Measurements from ENCODE around the gene CRNN. TPM values are rescaled to one million over a fixed set of nuclear protein-coding genes. Genes with fewer than 3 reads are reported as not detected.

Gene CRNN
- total RNA-seq, 1 donor from 2014 or later, result not detected

DNA sequence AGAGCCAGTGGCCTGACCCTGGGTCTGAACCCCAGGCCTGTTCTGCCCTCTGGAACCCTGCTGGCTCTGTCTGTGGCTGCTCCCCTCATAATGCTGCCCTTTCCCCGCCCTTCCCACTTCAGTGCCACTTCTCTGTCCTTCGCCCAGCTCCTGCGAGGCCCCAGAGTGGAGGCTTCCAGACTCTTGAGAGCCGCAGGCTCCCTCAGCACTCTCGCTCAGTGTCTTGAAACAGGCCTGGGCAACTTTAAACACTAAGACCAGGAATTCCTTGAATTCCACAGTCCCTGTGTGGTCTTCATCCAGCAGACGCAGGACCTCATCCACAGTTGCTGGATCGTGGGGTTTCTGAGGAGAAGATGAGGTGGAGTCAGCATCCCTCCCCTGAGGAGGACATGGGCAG, 3.5 kb downstream of the CRNN start:
- H3K4me3 Mint-ChIP-seq (ENCODE audit: low read depth), result no peak overlapping the region
- H3K9me3 Mint-ChIP-seq (ENCODE audit: low read depth), result peaks cover 61% of the 10 kb centered on the region
- TF ChIP-seq, protein P1, sequence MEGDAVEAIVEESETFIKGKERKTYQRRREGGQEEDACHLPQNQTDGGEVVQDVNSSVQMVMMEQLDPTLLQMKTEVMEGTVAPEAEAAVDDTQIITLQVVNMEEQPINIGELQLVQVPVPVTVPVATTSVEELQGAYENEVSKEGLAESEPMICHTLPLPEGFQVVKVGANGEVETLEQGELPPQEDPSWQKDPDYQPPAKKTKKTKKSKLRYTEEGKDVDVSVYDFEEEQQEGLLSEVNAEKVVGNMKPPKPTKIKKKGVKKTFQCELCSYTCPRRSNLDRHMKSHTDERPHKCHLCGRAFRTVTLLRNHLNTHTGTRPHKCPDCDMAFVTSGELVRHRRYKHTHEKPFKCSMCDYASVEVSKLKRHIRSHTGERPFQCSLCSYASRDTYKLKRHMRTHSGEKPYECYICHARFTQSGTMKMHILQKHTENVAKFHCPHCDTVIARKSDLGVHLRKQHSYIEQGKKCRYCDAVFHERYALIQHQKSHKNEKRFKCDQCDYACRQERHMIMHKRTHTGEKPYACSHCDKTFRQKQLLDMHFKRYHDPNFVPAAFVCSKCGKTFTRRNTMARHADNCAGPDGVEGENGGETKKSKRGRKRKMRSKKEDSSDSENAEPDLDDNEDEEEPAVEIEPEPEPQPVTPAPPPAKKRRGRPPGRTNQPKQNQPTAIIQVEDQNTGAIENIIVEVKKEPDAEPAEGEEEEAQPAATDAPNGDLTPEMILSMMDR (IDR thresholded peaks at IDR 0.05; ENCODE audit: unreplicated experiment), result no peak
- no peaks in the 10 kb centered on the region for H3K27me3 Mint-ChIP-seq
- no peak for DNase-seq (ENCODE audit: low spot score, unreplicated experiment)
- H3K36me3 Mint-ChIP-seq (ENCODE audit: insufficient read depth), result peaks cover 5% of the 10 kb centered on the region
- no peaks in the 10 kb centered on the region for H3K4me1 Mint-ChIP-seq (ENCODE audit: low read depth)
- H3K27ac Mint-ChIP-seq, result no peak overlapping the region

DNA sequence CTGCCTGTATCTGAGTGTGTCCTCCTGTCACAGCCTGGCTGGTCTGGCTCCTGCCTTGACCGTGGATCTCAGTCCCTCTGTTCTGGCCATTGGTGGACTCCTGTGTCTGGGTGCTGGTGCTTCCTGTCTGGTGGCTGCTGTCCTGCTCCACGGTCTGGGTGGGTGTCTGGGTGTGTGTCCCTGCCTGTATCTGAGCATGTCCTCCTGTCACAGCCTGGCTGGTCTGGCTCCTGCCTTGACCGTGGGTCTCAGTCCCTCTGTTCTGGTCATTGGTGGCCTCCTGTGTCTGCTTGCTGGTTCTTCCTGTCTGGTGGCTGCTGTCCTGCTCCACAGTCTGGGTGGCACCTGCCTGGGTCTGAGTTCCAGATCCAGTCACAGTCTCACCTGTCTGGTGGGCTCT, 4.0 kb downstream of the CRNN start:
- Mint-ChIP-seq H3K4me1 (ENCODE audit: low read depth) (no peaks in the 10 kb centered on the region), H3K27ac (no peak overlapping the region)

DNA sequence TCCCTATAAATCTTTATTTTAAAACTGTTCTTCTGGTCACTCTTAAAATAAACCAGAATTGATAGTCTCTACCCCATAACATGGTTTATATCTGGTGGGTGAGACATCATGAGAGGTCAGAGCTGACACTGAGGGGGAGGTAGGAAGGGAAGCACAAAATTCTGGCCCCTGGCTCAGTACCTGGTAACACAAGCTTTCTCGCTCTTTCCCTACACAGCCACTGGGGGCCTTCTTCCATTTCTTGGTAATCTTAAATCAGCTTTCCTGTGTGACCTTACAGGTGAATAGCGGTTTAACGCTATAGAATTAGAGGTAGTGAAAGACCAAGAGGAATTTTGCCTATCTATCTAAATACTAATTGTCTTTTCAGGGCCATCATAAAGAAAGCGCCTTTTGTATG, 5.4 kb downstream of the CRNN start:
- DNase-seq (ENCODE audit: low spot score, unreplicated experiment), result no peak
- Mint-ChIP-seq H3K4me1 (ENCODE audit: low read depth) (no peaks in the 10 kb centered on the region), H3K36me3 (ENCODE audit: insufficient read depth) (peaks cover 5% of the 10 kb centered on the region), H3K4me3 (ENCODE audit: low read depth) (no peak overlapping the region), H3K27ac (no peak overlapping the region), H3K27me3 (no peaks in the 10 kb centered on the region), H3K9me3 (ENCODE audit: low read depth) (peaks cover 59% of the 10 kb centered on the region)
- TF ChIP-seq, protein P1 (IDR thresholded peaks at IDR 0.05; ENCODE audit: unreplicated experiment), result no peak

More for the DNA sequence above, 4.0 kb downstream of the CRNN start:
- no peaks in the 10 kb centered on the region for H3K27me3 Mint-ChIP-seq
- DNase-seq (ENCODE audit: low spot score, unreplicated experiment), result no peak
- TF ChIP-seq, protein P1 (IDR thresholded peaks at IDR 0.05; ENCODE audit: unreplicated experiment), result no peak
- no peak overlapping the region for H3K4me3 Mint-ChIP-seq (ENCODE audit: low read depth)
- peaks cover 5% of the 10 kb centered on the region for H3K36me3 Mint-ChIP-seq (ENCODE audit: insufficient read depth)
- peaks cover 56% of the 10 kb centered on the region for H3K9me3 Mint-ChIP-seq (ENCODE audit: low read depth)

DNA sequence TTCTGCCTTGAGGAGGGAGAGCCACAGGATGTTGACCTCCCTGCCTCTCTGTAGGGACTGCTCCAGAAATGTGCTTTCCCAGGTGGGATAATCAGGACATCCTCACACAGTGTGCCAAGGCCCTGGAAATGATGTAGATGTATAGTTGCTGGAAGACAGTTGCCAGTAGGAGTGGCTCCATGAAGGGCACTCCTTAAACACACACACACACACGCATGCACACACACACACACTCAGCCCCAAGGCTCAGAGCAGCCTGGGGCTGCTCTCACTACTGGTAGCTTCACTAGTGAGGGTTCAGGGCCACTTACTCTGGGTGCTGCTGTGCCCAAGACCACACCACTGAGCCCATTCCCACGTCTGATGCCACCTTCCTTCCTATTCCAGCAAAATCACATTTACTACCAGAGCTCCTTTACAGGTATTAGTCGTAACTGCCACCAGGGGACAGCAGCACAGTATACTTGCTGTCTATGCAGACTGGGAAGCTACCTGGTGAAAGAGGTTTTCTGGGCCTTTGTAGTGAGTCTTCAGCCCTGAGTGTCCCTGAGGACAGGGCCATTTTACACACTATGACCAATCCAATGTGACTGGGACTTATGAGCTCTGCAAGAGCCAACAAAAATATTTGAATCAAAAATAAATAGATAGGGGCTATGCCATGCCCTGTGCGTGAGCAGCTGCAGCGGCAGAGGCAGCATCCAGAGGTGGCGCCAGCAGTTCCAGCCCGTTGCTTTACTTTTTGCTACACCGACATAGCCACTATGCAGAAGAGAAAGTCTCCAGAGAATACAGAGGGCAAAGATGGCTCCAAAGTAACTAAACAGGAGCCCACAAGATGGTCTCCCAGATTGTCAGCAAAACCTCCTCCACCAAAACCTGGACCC, 15.0 kb downstream of the CRNN start:
- DNase-seq (ENCODE audit: low spot score, unreplicated experiment), result no peak
- no peaks in the 10 kb centered on the region for H3K4me1 Mint-ChIP-seq (ENCODE audit: low read depth)
- H3K36me3 Mint-ChIP-seq (ENCODE audit: insufficient read depth), result no peaks in the 10 kb centered on the region
- H3K4me3 Mint-ChIP-seq (ENCODE audit: low read depth), result no peak overlapping the region
- TF ChIP-seq, protein P1 (IDR thresholded peaks at IDR 0.05; ENCODE audit: unreplicated experiment), result no peak
- H3K27me3 Mint-ChIP-seq, result no peaks in the 10 kb centered on the region
- no peak overlapping the region for H3K27ac Mint-ChIP-seq
- peaks cover 36% of the 10 kb centered on the region for H3K9me3 Mint-ChIP-seq (ENCODE audit: low read depth)

DNA sequence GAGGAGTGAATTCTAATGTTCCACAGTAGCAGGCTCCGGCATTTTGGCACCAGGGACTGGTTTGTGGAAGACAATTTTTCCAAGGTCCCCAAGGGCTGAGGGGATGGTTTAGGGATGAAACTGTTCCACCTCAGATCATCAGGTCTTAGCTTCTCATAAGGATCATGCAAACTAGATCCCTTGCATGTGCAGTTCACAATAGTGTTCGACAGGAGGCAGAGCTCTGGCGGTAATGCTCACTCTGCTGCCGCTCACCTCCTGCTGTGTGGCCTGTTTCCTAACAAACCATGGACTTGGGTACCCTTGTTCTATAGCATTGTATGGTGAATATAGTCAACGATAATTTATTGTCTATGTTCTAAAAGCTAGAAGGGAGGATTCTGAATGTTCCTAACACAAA, 16.6 kb downstream of the CRNN start:
- Mint-ChIP-seq H3K27ac (no peak overlapping the region), H3K9me3 (ENCODE audit: low read depth) (peaks cover 45% of the 10 kb centered on the region), H3K27me3 (no peaks in the 10 kb centered on the region), H3K36me3 (ENCODE audit: insufficient read depth) (peaks cover 3% of the 10 kb centered on the region), H3K4me1 (ENCODE audit: low read depth) (no peaks in the 10 kb centered on the region), H3K4me3 (ENCODE audit: low read depth) (no peak overlapping the region)
- DNase-seq (ENCODE audit: low spot score, unreplicated experiment), result no peak
- TF ChIP-seq, protein P1 (IDR thresholded peaks at IDR 0.05; ENCODE audit: unreplicated experiment), result no peak

Data from progenitor cell of endocrine pancreas (in vitro differentiated cells).